ENCODE measurements around the gene SLC26A3. TPM values are rescaled to one million over a fixed set of nuclear protein-coding genes. Genes with fewer than 3 reads are reported as not detected.

SLC26A3 gene
- total RNA-seq, 1 donor from 2014 or later = not detected

- Histone ChIP-seq H3K27me3 (no peaks in the 10 kb centered on the region), H3K4me1 (peaks cover 52% of the 10 kb centered on the region), H3K9me3 (no peaks in the 10 kb centered on the region), H3K36me3 (peaks cover 0 to 5% of the 10 kb centered on the region in 2 donors), H3K27ac (peak overlapping the region; percentile 91), H3K4me3 (peak overlapping the region; percentile 72 to 94)
- DNase-seq (ENCODE audit: extremely low spot score in 2 of 2) = no peak
- TF ChIP-seq, protein P1, sequence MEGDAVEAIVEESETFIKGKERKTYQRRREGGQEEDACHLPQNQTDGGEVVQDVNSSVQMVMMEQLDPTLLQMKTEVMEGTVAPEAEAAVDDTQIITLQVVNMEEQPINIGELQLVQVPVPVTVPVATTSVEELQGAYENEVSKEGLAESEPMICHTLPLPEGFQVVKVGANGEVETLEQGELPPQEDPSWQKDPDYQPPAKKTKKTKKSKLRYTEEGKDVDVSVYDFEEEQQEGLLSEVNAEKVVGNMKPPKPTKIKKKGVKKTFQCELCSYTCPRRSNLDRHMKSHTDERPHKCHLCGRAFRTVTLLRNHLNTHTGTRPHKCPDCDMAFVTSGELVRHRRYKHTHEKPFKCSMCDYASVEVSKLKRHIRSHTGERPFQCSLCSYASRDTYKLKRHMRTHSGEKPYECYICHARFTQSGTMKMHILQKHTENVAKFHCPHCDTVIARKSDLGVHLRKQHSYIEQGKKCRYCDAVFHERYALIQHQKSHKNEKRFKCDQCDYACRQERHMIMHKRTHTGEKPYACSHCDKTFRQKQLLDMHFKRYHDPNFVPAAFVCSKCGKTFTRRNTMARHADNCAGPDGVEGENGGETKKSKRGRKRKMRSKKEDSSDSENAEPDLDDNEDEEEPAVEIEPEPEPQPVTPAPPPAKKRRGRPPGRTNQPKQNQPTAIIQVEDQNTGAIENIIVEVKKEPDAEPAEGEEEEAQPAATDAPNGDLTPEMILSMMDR (IDR thresholded peaks at IDR 0.05) = no peak
- no peak for TF ChIP-seq POLR2AphosphoS5 (IDR thresholded peaks at IDR 0.05; ENCODE audit: insufficient read depth in 1 of 2, low read depth in 1 of 2)
- TF ChIP-seq POLR2A (IDR thresholded peaks at IDR 0.05) = no peak
- intact Hi-C loops (cut with DNase I) = no loop called here
These were observed 58.7 kb downstream of the SLC26A3 start for GRCh38 chr7:107744345-107744750.

DNA sequence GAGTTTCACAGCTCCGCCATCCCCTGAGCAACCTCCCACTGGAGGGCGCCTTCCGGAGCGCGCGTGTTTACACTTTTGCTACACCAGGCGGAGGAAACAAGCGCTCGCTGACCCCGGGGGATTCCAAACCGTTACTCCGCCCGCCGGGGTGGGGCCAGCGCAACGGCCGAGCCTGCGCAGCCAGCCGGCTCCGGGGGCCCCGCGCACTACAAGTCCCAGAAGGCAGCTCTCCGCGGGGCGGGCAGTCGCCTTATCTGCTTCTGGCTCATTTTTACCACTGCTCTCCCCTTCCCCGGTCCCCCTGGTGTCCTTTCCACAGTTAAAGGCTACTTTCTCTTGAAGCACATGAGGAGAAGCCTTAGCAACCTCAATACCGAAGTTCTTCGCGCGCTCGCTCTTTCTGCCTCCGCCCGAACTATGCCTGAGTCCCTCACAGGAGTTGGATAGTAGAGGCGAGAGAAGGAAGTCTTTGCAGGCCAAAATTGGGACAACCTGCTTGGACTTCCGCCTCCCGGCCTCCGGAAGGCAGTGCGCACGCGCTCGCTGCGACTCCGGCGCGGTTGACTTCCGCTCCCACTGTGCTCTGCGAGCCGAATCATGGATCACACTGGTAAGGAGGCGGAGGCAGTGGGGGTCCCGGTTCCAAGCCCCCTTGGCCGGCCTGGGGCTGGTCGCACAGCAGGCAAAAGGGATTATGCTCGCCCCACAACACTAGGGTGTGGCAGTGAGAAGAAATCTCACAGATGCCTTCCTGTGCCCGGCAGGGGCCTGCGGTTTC lies 59.3 kb downstream of the SLC26A3 start, which contains the start of gene CBLL1:
CBLL1 (plus strand) TSS at position 576 of the 778 bp plus-strand sequence; CDS start at position 598, 22 bp downstream.
- intact Hi-C loops (cut with DNase I) = no loop called here

DNA sequence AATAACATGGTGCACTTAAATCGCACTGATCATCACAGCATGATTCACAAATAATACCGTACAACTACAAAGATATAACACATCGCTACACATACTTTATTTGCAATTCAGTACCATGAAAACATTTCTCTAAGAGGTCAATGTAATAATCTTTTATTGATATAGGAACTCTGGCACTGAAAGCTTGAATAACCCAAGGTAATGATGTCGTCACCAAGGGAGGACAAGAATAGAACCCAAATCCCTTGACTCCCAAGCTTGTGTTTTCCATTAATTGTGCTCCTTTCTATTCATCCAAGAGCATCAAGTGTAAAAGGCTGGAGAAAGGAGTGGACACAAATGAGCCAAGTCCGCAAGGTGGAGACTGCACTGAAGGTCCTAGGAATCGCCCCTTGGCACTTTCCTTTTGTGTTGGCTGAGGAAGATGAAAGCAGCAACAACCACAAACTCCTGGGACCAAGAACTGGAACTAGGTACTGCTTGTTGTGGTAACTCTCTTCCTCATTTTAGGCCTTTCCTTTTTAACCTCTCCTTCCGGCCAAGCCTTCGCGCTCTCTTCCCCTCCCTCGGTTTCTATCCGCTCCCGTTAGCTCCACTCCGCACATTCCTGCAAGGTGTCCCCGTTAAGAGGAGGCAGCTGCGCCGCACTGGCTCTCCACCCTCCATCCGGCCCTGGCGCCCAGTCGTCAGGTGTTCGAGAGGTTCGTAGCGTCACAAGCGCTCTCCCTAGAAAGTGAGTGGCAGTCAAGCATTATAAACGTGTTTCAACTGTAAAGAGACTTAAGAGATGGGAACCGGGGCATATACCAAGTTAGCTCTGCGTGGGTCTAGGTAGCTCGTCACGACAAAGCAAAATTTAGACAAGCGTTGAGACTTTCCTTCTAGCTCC lies 60.1 kb downstream of the SLC26A3 start:
- no peak for DNase-seq (ENCODE audit: extremely low spot score in 2 of 2)
- TF ChIP-seq, protein P1 (IDR thresholded peaks at IDR 0.05) = no peak
- TF ChIP-seq POLR2A (IDR thresholded peaks at IDR 0.05) = no peak
- no peak for TF ChIP-seq POLR2AphosphoS5 (IDR thresholded peaks at IDR 0.05; ENCODE audit: insufficient read depth in 1 of 2, low read depth in 1 of 2)
- Histone ChIP-seq H3K36me3 (no peaks in the 10 kb centered on the region), H3K27me3 (no peaks in the 10 kb centered on the region), H3K27ac (peak overlapping the region; percentile 91), H3K4me1 (peaks cover 40% of the 10 kb centered on the region), H3K4me3 (peak overlapping the region; percentile 72 to 94), H3K9me3 (no peaks in the 10 kb centered on the region)
- intact Hi-C loops (cut with DNase I) = no loop called here

More for the DNA sequence above, 59.3 kb downstream of the SLC26A3 start, which contains the start of gene CBLL1:
- Histone ChIP-seq H3K4me3 (peak within 1 kb of the TSS; percentile 72 to 94), H3K4me1 (peaks cover 47% of the 10 kb centered on the region), H3K27ac (peak within 1 kb of the TSS; percentile 91), H3K27me3 (no peaks in the 10 kb centered on the region), H3K36me3 (peaks cover 0 to 2% of the 10 kb centered on the region in 2 donors), H3K9me3 (no peaks in the 10 kb centered on the region)
- DNase-seq (ENCODE audit: extremely low spot score in 2 of 2) = peak in 1 of 2 donors; percentile 96
- peak in 1 of 2 donors; percentile 28 for TF ChIP-seq POLR2A (IDR thresholded peaks at IDR 0.05)
- TF ChIP-seq POLR2AphosphoS5 (IDR thresholded peaks at IDR 0.05; ENCODE audit: insufficient read depth in 1 of 2, low read depth in 1 of 2) = peak; percentile 90 to 97
- TF ChIP-seq, protein P1 (IDR thresholded peaks at IDR 0.05) = peak; percentile 27 to 66 (median 63)

DNA sequence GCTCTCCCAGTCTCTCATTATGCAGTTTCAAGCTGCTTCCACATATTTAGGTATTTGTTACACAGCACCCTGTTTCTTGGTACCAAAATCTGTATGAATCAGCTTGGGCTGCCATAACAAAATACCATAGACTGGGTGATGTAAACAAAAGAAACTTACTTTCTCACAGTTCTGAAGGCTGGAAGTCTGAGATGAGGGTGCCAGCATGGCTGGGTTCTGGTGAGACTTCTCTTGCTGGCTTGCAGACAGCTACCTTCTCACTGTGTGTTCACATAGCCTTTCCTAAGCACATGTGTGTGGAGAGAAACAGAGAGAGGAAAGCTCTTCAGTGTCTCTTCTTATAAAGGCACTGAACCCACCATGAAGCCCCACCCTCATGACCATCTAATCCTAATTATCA lies 74.7 kb downstream of the SLC26A3 start:
- DNase-seq (ENCODE audit: extremely low spot score in 2 of 2) = no peak
- Histone ChIP-seq H3K36me3 (no peaks in the 10 kb centered on the region), H3K4me1 (no peaks in the 10 kb centered on the region), H3K4me3 (no peak overlapping the region), H3K27me3 (no peaks in the 10 kb centered on the region), H3K9me3 (no peaks in the 10 kb centered on the region), H3K27ac (no peak overlapping the region)
- intact Hi-C loops (cut with DNase I) = loop anchor here (10.0 kb wide), 1 partner anchor 263 kb away; no protein-coding TSS in a partner anchor
- TF ChIP-seq, protein P1 (IDR thresholded peaks at IDR 0.05) = no peak
- TF ChIP-seq POLR2AphosphoS5 (IDR thresholded peaks at IDR 0.05; ENCODE audit: insufficient read depth in 1 of 2, low read depth in 1 of 2) = no peak
- no peak for TF ChIP-seq POLR2A (IDR thresholded peaks at IDR 0.05)
